Measurements from ENCODE around the gene C1S. TPM values are rescaled to one million over a fixed set of nuclear protein-coding genes. Genes with fewer than 3 reads are reported as not detected.
A peak's percentile ranks its signal among the peaks of the same experiment; 100 is the strongest.

C1S gene
- total and polyA plus RNA-seq, 9 of the 15 experiments (the other 6 are each of a cell fraction or from before 2014, with no cell fraction given), result 0.08 to 0.84 (median 0.27) TPM

DNA sequence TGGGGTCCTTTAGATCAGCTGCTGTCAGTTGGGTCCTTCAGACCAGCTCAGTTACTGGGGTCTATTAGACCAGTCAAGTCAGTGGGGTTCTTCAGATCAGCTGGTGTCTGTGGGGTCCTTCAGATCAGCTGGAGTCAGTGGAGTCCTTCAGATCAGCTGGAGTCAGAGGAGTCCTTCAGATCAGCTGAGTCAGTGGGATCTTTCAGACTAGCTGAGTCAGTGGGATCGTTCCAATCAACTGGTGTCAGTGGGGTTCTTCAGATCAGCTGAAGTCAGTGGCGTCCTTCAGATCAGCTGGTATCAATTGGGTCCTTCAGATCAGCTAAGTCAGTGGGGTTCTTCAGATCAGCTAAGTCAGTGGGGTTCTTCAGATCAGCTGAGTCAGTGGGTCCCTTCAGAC is 27.5 kb upstream of the C1S start (continued):
- TF ChIP-seq PRDM10 (IDR thresholded peaks at IDR 0.05; ENCODE audit: partially characterized antibody) (peak; percentile 60), MAFG (tag; conservative IDR thresholded peaks at IDR 0.05) (peak; percentile 66), TAF9B (IDR thresholded peaks at IDR 0.05; ENCODE audit: partially characterized antibody) (peak; percentile 89), ARID4B (CRISPR knock-in tag; IDR thresholded peaks at IDR 0.05) (no peak), TFAP4 (CRISPR knock-in tag; IDR thresholded peaks at IDR 0.05; ENCODE audit: borderline replicate concordance) (peak; percentile 76), C11orf30 (IDR thresholded peaks at IDR 0.05; ENCODE audit: low read depth) (peak; percentile 82), MAFF (IDR thresholded peaks at IDR 0.05; ENCODE audit: low read length) (peak; percentile 12; the same call in 1 of the 2 replicates), HIVEP1 (CRISPR knock-in tag; IDR thresholded peaks at IDR 0.05) (no peak), ZNF174 (CRISPR knock-in tag; IDR thresholded peaks at IDR 0.05) (no peak)
- TF ChIP-seq, protein P1, sequence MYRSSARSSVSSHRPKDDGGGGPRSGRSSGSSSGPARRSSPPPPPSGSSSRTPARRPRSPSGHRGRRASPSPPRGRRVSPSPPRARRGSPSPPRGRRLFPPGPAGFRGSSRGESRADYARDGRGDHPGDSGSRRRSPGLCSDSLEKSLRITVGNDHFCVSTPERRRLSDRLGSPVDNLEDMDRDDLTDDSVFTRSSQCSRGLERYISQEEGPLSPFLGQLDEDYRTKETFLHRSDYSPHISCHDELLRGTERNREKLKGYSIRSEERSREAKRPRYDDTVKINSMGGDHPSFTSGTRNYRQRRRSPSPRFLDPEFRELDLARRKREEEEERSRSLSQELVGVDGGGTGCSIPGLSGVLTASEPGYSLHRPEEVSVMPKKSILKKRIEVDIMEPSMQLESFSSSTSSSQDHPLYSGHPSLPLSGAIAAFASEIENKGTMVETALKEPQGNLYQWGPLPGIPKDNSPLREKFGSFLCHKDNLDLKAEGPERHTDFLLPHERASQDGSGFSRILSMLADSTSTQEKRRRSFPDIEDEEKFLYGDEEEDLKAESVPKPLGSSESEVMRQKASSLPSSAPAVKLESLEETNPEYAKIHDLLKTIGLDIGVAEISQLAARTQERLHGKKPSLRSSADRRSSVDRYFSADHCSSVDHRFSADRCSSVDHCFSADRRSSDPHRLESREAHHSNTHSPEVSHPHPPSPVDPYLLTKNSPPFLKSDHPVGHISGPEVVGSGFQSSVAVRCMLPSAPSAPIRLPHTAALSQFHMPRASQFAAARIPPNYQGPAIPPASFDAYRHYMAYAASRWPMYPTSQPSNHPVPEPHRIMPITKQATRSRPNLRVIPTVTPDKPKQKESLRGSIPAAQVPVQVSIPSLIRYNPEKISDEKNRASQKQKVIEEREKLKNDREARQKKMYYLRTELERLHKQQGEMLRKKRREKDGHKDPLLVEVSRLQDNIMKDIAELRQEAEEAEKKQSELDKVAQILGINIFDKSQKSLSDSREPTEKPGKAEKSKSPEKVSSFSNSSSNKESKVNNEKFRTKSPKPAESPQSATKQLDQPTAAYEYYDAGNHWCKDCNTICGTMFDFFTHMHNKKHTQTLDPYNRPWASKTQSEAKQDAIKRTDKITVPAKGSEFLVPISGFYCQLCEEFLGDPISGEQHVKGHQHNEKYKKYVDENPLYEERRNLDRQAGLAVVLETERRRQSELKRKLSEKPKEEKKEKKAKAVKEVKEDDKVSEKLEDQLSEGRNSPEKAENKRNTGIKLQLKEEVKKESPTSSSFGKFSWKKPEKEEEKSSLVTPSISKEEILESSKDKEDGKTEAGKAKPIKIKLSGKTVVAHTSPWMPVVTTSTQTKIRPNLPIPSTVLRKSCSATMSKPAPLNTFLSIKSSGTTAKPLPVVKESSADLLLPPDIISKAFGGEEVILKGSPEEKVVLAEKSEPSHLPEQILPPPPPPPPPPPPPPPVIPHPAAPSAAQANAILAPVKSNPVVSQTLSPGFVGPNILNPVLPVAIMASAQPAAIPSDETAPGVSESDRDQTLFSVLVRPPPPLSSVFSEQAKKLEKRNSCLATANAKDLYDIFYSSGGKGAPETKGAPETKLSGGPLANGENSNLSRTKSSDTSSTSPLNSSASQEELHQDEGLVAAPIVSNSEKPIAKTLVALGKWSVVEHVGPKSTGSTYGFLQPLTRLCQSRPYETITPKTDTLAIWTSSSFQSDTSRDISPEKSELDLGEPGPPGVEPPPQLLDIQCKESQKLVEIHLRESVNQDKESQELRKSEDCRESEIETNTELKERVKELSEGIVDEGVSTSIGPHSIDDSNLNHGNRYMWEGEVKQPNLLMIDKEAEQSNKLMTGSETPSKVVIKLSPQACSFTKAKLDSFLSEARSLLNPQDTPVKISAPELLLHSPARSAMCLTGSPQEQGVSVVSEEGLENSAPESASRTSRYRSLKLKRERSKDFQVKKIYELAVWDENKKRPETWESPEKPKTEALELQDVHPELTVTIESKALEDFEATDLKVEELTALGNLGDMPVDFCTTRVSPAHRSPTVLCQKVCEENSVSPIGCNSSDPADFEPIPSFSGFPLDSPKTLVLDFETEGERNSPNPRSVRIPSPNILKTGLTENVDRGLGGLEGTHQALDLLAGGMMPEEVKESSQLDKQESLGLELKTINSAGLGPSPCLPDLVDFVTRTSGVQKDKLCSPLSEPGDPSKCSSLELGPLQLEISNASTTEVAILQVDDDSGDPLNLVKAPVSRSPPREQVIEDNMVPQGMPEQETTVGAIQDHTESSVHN (IDR thresholded peaks at IDR 0.05; ENCODE audit: borderline replicate concordance in 1 of 2, low read depth in 1 of 2), result 0 out of 4 replicates have a peak, but pooled peaks of 1 of the 2 experiments have one; percentile 47

All from K562 (cell line).